Activated CD8-positive, alpha-beta T cell treated with anti-CD3 and anti-CD28 coated beads for 36 hours (primary cell): ENCODE data around the gene KMT2D. TPM values are rescaled to one million over a fixed set of nuclear protein-coding genes. Genes with fewer than 3 reads are reported as not detected.
"Not testable (repeated sequence)": the region's sequence is repeated elsewhere in the genome, so short reads cannot be mapped to it uniquely, and the experiment has no call there.

Source experiments
- ATAC-seq: fragments of 200-7000 bp; cut with Tn5 transposase; one replicate; pipeline ENCODE4 v1.10.0; 2021; ENCODE audit warnings: mild to moderate bottlenecking, moderate library complexity
- CTCF ChIA-PET: fragments of 350-600 bp; sonication (Branson Sonifier 250); formaldehyde crosslinking; loops from one replicate; lab custom pipeline; 2021; ENCODE audit warnings: antibody characterized with exemption; lab: Charles Lee
- POLR2A ChIA-PET: fragments of 350-600 bp; sonication (Branson Sonifier 250); formaldehyde crosslinking; loops from one replicate; lab custom pipeline; 2021; ENCODE audit warnings: antibody characterized with exemption; lab: Charles Lee
- DNase-seq: peaks from one replicate; pipeline ENCODE4 v3.0.0-alpha.2; 2020
- H3K27ac Mint-ChIP-seq: one replicate; pipeline ENCODE4 v1.8.0; 2021; ENCODE audit warnings: mild to moderate bottlenecking, mixed read lengths
- H3K27me3 Mint-ChIP-seq: one replicate; pipeline ENCODE4 v1.8.0; 2021; ENCODE audit warnings: mixed read lengths
- H3K36me3 Mint-ChIP-seq: one replicate; pipeline ENCODE4 v1.8.0; 2021; ENCODE audit warnings: low read depth, mixed read lengths
- H3K4me1 Mint-ChIP-seq: one replicate; pipeline ENCODE4 v1.8.0; 2021; ENCODE audit warnings: low read depth, mixed read lengths
- H3K4me3 Mint-ChIP-seq: one replicate; pipeline ENCODE4 v1.8.0; 2021; ENCODE audit warnings: mild to moderate bottlenecking, moderate library complexity, mixed read lengths
- H3K9me3 Mint-ChIP-seq: one replicate; pipeline ENCODE4 v1.8.0; 2021; ENCODE audit warnings: mixed read lengths
- intact Hi-C: fragments of 100-400 bp; cut with micrococcal nuclease; formaldehyde crosslinking; loops from one replicate; pipeline ENCODE4 v1.10.0; 2022
- total RNA-seq, 2 experiments: library from RNA; stranded (reverse); gene quantifications; one replicate each; pipeline ENCODE4 v1.2.3, GENCODE V29; 2021
- TF ChIP-seq, protein P1 (sequence below): fragments of 200-600 bp; IDR thresholded peaks from one replicate; pipeline ENCODE4 v1.8.0; 2022; ENCODE audit warnings: antibody characterized with exemption, mild to moderate bottlenecking

Gene KMT2D
- total RNA-seq, 2 experiments from 2014 or later, result 57.5 to 62.3 TPM

DNA sequence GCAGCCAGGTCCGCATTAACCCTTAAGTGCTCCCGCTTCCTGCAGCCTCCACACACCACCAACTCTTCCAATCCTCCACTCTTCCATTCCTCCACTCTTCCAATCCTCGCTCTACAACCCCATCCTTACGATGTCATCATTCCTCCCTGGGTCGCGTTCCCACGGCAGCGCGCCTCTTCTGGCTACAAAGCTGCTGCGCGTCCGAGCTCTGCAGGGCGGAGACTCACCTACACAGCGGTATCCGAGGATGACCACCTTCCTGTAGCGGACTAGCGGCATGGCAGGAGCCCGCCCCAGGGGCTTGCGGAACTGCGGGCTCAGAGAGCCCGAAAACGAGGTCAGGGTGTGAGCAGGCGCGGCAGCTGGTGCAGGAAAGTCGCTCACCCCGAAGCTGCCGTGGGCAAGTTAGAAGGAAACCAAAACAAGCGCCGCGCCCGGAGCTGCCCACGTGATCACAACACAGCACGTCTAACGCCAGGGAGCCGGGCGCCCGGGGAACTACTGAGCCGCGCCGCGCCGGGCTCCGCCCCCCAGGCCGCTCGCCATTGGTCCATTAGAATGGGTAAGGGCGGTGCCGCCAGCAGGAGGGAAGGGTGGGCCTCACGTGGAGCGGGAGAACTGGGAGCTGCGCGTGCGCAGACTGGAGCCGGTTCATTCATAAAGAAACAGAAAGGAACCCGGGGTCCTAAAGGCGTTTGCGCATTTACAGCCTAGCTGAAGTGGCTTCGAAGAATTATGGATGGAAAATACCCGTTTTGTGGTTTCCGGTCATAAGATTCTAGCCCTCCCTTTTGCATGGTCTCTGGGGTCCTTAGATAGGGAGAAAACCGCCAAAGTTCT lies 9.1 kb upstream of the KMT2D start, which contains the start of gene RHEBL1:
Gene RHEBL1 (minus strand): TSS at position 473 of the 840 bp plus-strand sequence. CDS start 194 bp downstream, at position 279.
- TF ChIP-seq, protein P1, sequence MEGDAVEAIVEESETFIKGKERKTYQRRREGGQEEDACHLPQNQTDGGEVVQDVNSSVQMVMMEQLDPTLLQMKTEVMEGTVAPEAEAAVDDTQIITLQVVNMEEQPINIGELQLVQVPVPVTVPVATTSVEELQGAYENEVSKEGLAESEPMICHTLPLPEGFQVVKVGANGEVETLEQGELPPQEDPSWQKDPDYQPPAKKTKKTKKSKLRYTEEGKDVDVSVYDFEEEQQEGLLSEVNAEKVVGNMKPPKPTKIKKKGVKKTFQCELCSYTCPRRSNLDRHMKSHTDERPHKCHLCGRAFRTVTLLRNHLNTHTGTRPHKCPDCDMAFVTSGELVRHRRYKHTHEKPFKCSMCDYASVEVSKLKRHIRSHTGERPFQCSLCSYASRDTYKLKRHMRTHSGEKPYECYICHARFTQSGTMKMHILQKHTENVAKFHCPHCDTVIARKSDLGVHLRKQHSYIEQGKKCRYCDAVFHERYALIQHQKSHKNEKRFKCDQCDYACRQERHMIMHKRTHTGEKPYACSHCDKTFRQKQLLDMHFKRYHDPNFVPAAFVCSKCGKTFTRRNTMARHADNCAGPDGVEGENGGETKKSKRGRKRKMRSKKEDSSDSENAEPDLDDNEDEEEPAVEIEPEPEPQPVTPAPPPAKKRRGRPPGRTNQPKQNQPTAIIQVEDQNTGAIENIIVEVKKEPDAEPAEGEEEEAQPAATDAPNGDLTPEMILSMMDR, result no peak
- ATAC-seq (peak; percentile 100), DNase-seq (peak; percentile 100)
- ChIA-PET POLR2A (interaction anchor here (0.6 to 1.9 kb wide), 11 partner anchors 11 to 135 kb away, joined by 3 to 13 read pairs (median 5); partner anchors contain the start of genes PRKAG1, TUBA1A and TUBA1B), CTCF (interaction anchor here (0.5 to 2.3 kb wide), 20 partner anchors 11 to 216 kb away, joined by 3 to 22 read pairs (median 4); partner anchors contain the start of genes ARF3, DHH, LMBR1L and TUBA1B)
- Mint-ChIP-seq H3K36me3 (peaks cover 14% of the 10 kb centered on the region), H3K4me3 (peak within 1 kb of the TSS; percentile 98), H3K27me3 (no peaks in the 10 kb centered on the region), H3K4me1 (peaks cover 27% of the 10 kb centered on the region), H3K9me3 (no peaks in the 10 kb centered on the region), H3K27ac (peak within 1 kb of the TSS; percentile 92)
- intact Hi-C loops, result no loop called here

DNA sequence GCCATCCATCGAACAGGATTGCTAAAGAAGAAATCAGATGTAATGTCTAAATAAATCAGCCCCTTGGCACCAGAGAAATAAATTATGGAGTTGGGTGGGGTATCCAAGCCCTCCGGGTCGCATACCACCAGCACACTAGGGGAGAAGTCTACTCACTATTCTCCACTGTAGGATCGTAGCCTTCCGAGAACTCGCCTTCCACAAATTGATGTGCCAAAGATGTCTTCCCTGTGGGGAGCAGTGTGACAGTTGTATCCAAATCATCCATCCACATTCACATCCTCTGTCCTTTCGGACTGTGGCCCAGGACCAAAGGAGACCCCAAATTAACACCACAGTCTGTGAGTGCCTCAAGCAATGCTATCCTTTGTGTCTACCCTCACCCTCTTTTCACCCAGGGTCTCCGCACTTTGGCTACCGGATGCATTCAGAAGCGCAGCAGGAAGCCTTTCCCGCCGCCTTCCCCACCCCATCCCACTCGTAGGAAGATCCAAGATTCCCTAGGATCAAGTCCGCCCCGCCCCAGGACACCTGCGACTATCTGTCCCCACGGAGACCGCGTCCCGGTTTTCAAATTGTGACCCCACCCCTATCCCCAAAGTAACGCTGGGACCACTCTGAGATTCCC lies 8.4 kb upstream of the KMT2D start:
- TF ChIP-seq, protein P1, result no peak
- intact Hi-C loops, result no loop called here
- ChIA-PET POLR2A (interaction anchor here (1.2 to 1.9 kb wide), 5 partner anchors 10 to 61 kb away, joined by 3 to 13 read pairs (median 6); partner anchors contain the start of gene TUBA1B), CTCF (interaction anchor here (0.5 to 7.5 kb wide), 15 partner anchors 16 to 215 kb away, joined by 3 to 220 read pairs (median 5); partner anchors contain the start of genes ARF3, DHH and TUBA1B)
- H3K27ac Mint-ChIP-seq, result peak overlapping the region; percentile 90
- H3K27me3 Mint-ChIP-seq, result no peaks in the 10 kb centered on the region
- H3K4me3 Mint-ChIP-seq, result peak overlapping the region; percentile 98
- DNase-seq (no peak), ATAC-seq (no peak)
- no peaks in the 10 kb centered on the region for H3K9me3 Mint-ChIP-seq
- H3K4me1 Mint-ChIP-seq, result peaks cover 28% of the 10 kb centered on the region
- H3K36me3 Mint-ChIP-seq, result peaks cover 16% of the 10 kb centered on the region

DNA sequence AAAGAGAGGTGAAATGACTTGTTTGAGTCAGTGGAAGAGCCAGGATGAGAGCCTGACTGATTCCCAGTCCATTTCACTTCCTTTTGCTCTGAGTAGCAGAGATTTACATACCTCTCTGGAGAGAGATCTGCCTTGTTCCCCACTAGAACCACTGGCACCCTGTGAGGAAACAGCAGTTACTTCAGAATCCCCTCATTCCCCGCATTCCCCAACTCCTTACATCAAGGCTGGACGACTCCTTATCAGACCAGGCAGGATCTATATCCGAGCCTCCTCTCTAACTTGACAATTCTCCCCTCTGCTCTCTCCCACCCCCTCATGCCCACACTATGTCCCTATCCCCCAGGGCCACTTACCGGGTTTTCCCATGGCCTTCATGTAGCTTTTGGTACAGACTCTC lies 5.5 kb upstream of the KMT2D start:
- H3K27ac Mint-ChIP-seq, result no peak overlapping the region
- TF ChIP-seq, protein P1, result no peak
- ChIA-PET POLR2A (interaction anchor here (0.7 to 3.6 kb wide), 4 partner anchors 40 to 185 kb away, joined by 4 to 16 read pairs (median 8); partner anchors contain the start of gene TUBA1B), CTCF (interaction anchor here (0.7 to 7.5 kb wide), 5 partner anchors 14 to 36 kb away, joined by 4 to 220 read pairs (median 56); partner anchors contain the start of gene DHH)
- intact Hi-C loops, result no loop called here
- no peaks in the 10 kb centered on the region for H3K27me3 Mint-ChIP-seq
- H3K4me3 Mint-ChIP-seq, result no peak overlapping the region
- H3K4me1 Mint-ChIP-seq, result peaks cover 25% of the 10 kb centered on the region
- DNase-seq, result no peak
- H3K9me3 Mint-ChIP-seq, result no peaks in the 10 kb centered on the region
- no peak for ATAC-seq
- peaks cover 23% of the 10 kb centered on the region for H3K36me3 Mint-ChIP-seq

DNA sequence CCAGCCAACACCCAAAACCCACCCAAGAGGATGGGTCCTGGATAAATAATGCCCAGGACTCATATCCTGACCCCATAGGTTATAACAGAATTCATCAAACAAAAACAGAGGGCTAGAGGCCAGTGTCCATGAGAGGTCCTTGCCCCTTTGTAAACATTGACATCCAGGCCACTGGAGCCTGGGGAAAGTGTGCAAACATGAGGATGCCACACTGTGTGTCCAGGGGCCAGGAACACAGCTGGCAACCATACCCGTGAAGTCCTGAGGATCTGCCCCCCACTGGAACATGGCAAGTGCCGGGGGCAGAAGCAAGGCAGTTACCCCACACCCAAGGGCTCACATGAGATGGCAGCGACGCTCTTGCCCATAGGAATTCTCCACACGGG lies 4.2 kb upstream of the KMT2D start:
- peaks cover 20% of the 10 kb centered on the region for H3K4me1 Mint-ChIP-seq
- no peak for ATAC-seq
- no peak overlapping the region for H3K4me3 Mint-ChIP-seq

DNA sequence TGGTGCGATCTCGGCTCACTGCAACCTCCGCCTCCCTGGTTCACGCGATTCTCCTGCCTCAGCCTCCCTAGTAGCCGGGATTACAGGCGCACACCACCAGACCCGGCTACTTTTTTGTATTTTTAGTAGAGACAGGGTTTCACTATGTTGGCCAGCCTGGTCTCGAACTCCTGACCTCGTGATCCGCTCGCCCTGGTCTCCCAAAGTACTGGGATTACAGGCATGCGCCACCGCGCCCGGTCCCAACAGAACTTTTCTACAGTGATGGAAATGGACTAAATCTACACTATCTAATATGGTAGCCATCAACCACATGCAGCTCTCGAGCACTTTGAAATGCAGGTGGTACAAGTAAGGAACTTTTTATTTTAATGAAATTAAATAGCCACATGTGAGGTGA lies 1.3 kb upstream of the KMT2D start:
- DNase-seq, H3K9me3 Mint-ChIP-seq, H3K27ac Mint-ChIP-seq, ATAC-seq, intact Hi-C loops, H3K27me3 Mint-ChIP-seq: not testable (repeated sequence)
- POLR2A ChIA-PET, result interaction anchor here (0.8 kb wide), 1 partner anchor 26 kb away, joined by 3 read pairs; no protein-coding TSS in a partner anchor
- peaks cover 27% of the 10 kb centered on the region for H3K36me3 Mint-ChIP-seq
- H3K4me3 Mint-ChIP-seq, result peak overlapping the region; percentile 96
- H3K4me1 Mint-ChIP-seq, result peaks cover 25% of the 10 kb centered on the region
- CTCF ChIA-PET, result interaction anchor here (2.8 to 7.5 kb wide), 6 partner anchors 12 to 69 kb away, joined by 17 to 220 read pairs (median 41); partner anchors contain the start of genes DHH and TUBA1B

More for the DNA sequence above, 4.2 kb upstream of the KMT2D start:
- intact Hi-C loops, result loop anchor here (2.0 kb wide), 1 partner anchor 32 kb away; no protein-coding TSS in a partner anchor
- ChIA-PET CTCF (interaction anchor here (0.6 to 7.5 kb wide), 35 partner anchors 9 to 267 kb away, joined by 3 to 220 read pairs (median 6); partner anchors contain the start of genes ARF3, DDN, DHH and FKBP11), POLR2A (interaction anchor here (0.6 to 3.6 kb wide), 10 partner anchors 20 to 66 kb away, joined by 3 to 16 read pairs (median 6); partner anchors contain the start of gene TUBA1B)
- no peak for DNase-seq
- H3K9me3 Mint-ChIP-seq, result no peaks in the 10 kb centered on the region
- peaks cover 25% of the 10 kb centered on the region for H3K36me3 Mint-ChIP-seq
- H3K27me3 Mint-ChIP-seq, result no peaks in the 10 kb centered on the region
- H3K27ac Mint-ChIP-seq, result no peak overlapping the region
- TF ChIP-seq, protein P1, result no peak
